ENCODE data around the gene RPL35. TPM values are rescaled to one million over a fixed set of nuclear protein-coding genes. Genes with fewer than 3 reads are reported as not detected.

The RPL35 gene
- total RNA-seq, 1 donor from 2014 or later = 686 TPM

GRCh38 chr9:124881138-124881743 is 19.5 kb upstream of the RPL35 start:
- peaks cover 98% of the 10 kb centered on the region for H3K36me3 ChIP-seq
- intact Hi-C loops (cut with micrococcal nuclease) = no loop called here
- no peak for DNase-seq
- no peak overlapping the region for H3K27ac ChIP-seq (replicated peaks)
- H3K27me3 ChIP-seq (ENCODE audit: low read depth) = no peaks in the 10 kb centered on the region
- TF ChIP-seq CTCF (IDR thresholded peaks at IDR 0.05; ENCODE audit: borderline replicate concordance) = no peak
- H3K4me3 ChIP-seq = no peak overlapping the region
- no peaks in the 10 kb centered on the region for H3K9me3 ChIP-seq (replicated peaks)
- no peaks in the 10 kb centered on the region for H3K4me1 ChIP-seq

GRCh38 chr9:124880501-124880900 is 18.7 kb upstream of the RPL35 start:
- Histone ChIP-seq H3K4me3 (no peak overlapping the region), H3K9me3 (replicated peaks) (no peaks in the 10 kb centered on the region), H3K27ac (replicated peaks) (no peak overlapping the region), H3K27me3 (ENCODE audit: low read depth) (no peaks in the 10 kb centered on the region), H3K4me1 (no peaks in the 10 kb centered on the region), H3K36me3 (peaks cover 98% of the 10 kb centered on the region)
- intact Hi-C loops (cut with micrococcal nuclease) = no loop called here
- no peak for TF ChIP-seq CTCF (IDR thresholded peaks at IDR 0.05; ENCODE audit: borderline replicate concordance)
- DNase-seq = no peak

- DNase-seq = no peak
- H3K27me3 ChIP-seq (ENCODE audit: low read depth) = no peaks in the 10 kb centered on the region
- no peak for TF ChIP-seq CTCF (IDR thresholded peaks at IDR 0.05; ENCODE audit: borderline replicate concordance)
- peaks cover 2% of the 10 kb centered on the region for H3K4me1 ChIP-seq
- H3K4me3 ChIP-seq = no peak overlapping the region
- H3K36me3 ChIP-seq = peaks cover 98% of the 10 kb centered on the region
- H3K9me3 ChIP-seq (replicated peaks) = no peaks in the 10 kb centered on the region
- H3K27ac ChIP-seq (replicated peaks) = no peak overlapping the region
- intact Hi-C loops (cut with micrococcal nuclease) = no loop called here
Observed at GRCh38 chr9:124879226-124879625, 17.5 kb upstream of the RPL35 start.

GRCh38 chr9:124878518-124878917 is 16.8 kb upstream of the RPL35 start:
- TF ChIP-seq CTCF (IDR thresholded peaks at IDR 0.05; ENCODE audit: borderline replicate concordance) = no peak
- H3K4me3 ChIP-seq = no peak overlapping the region
- peaks cover 9% of the 10 kb centered on the region for H3K4me1 ChIP-seq
- DNase-seq = no peak
- peaks cover 99% of the 10 kb centered on the region for H3K36me3 ChIP-seq
- H3K27me3 ChIP-seq (ENCODE audit: low read depth) = no peaks in the 10 kb centered on the region
- no peaks in the 10 kb centered on the region for H3K9me3 ChIP-seq (replicated peaks)
- intact Hi-C loops (cut with micrococcal nuclease) = no loop called here
- no peak overlapping the region for H3K27ac ChIP-seq (replicated peaks)

- no peak overlapping the region for H3K4me3 ChIP-seq
- no peak overlapping the region for H3K27ac ChIP-seq (replicated peaks)
- no peak for TF ChIP-seq CTCF (IDR thresholded peaks at IDR 0.05; ENCODE audit: borderline replicate concordance)
- peaks cover 94% of the 10 kb centered on the region for H3K36me3 ChIP-seq
- no peak for DNase-seq
- H3K9me3 ChIP-seq (replicated peaks) = no peaks in the 10 kb centered on the region
- H3K4me1 ChIP-seq = peaks cover 14% of the 10 kb centered on the region
- intact Hi-C loops (cut with micrococcal nuclease) = no loop called here
- H3K27me3 ChIP-seq (ENCODE audit: low read depth) = no peaks in the 10 kb centered on the region
Observed at GRCh38 chr9:124878021-124878420, 16.3 kb upstream of the RPL35 start.
